Measurements from ENCODE around the gene CTU1. TPM values are rescaled to one million over a fixed set of nuclear protein-coding genes. Genes with fewer than 3 reads are reported as not detected.

CTU1 gene
- total RNA-seq, 2 experiments from 2014 or later = 8.3 to 13.3 TPM

DNA sequence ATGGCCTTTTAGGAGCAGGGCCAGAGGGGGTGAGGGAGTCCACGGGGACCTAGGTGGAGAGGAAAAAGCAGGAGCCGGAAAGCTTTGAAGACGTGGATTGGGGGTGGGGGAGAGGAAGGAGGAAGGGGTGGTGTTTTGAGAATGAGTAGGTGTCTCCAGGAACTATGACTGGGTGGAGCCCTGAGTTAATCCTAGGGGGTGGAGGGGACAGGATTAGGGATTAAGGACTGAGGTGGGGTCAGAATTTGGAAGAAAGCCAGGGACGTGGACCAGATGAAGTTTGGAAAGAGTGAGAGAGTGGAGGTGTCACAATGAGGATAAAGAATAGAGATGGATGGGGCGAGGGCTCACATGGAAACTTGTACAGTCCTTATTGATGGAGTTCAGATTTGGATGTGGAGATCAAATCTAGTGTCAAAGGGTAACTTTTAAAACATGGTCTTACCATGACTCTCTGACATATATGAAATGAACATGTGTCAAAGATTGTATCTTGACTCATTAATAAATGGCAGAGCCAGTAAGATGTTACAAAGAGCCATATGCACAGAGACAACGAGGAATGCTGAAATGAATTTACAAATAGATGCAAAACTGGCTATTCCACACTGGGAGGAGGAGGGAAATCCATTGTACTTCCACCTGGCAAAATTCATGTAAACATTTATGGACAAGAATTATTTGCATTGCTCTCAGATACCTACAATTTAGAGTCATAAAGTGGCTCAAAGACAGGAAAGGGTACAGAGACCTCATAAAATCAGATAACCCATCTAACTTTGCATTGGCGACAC lies 41.6 kb downstream of the CTU1 start:
- no peak overlapping the region for H2AFZ ChIP-seq (ENCODE audit: low read length)
- TF ChIP-seq EZH2phosphoT487 (IDR thresholded peaks at IDR 0.05; ENCODE audit: borderline replicate concordance, low read depth, low read length) = no peak
- TF ChIP-seq, protein P1, sequence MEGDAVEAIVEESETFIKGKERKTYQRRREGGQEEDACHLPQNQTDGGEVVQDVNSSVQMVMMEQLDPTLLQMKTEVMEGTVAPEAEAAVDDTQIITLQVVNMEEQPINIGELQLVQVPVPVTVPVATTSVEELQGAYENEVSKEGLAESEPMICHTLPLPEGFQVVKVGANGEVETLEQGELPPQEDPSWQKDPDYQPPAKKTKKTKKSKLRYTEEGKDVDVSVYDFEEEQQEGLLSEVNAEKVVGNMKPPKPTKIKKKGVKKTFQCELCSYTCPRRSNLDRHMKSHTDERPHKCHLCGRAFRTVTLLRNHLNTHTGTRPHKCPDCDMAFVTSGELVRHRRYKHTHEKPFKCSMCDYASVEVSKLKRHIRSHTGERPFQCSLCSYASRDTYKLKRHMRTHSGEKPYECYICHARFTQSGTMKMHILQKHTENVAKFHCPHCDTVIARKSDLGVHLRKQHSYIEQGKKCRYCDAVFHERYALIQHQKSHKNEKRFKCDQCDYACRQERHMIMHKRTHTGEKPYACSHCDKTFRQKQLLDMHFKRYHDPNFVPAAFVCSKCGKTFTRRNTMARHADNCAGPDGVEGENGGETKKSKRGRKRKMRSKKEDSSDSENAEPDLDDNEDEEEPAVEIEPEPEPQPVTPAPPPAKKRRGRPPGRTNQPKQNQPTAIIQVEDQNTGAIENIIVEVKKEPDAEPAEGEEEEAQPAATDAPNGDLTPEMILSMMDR (conservative IDR thresholded peaks at IDR 0.05; ENCODE audit: low read length) = no peak
- ChIA-PET POLR2A (no interaction called here), CTCF (ENCODE audit: unreplicated experiment) (no interaction called here)
- H3K4me3 ChIP-seq (ENCODE audit: low read depth, low read length, poor library complexity, severe bottlenecking) = no peak overlapping the region
- intact Hi-C loops (cut with micrococcal nuclease; ENCODE audit: unreplicated experiment) = no loop called here
- no peak for DNase-seq (ENCODE audit: low spot score)
- H3K79me2 ChIP-seq (ENCODE audit: insufficient read depth, low read depth, low read length) = no peaks in the 10 kb centered on the region
- no TSS peak for BruUV-seq (replicated peaks)
- H4K20me1 ChIP-seq (ENCODE audit: insufficient read depth, low read length) = no peaks in the 10 kb centered on the region
- no peaks in the 10 kb centered on the region for H3K4me1 ChIP-seq (ENCODE audit: insufficient read depth, low read length, poor library complexity, severe bottlenecking)
- H3K4me2 ChIP-seq (ENCODE audit: low read length) = no peak overlapping the region
- no peaks in the 10 kb centered on the region for H3K9me3 ChIP-seq (ENCODE audit: low read length)
- H3K27ac ChIP-seq (ENCODE audit: low read depth, low read length, poor library complexity, severe bottlenecking) = no peak overlapping the region
- no peaks in the 10 kb centered on the region for H3K36me3 ChIP-seq (ENCODE audit: insufficient read depth, low read length)
- H3K9me2 ChIP-seq (ENCODE audit: insufficient read depth, low read length) = no peaks in the 10 kb centered on the region

GRCh38 chr19:51065221-51065960 lies 42.8 kb downstream of the CTU1 start:
- Histone ChIP-seq H3K79me2 (ENCODE audit: insufficient read depth, low read depth, low read length) (no peaks in the 10 kb centered on the region), H3K27ac (ENCODE audit: low read depth, low read length, poor library complexity, severe bottlenecking) (no peak overlapping the region), H3K4me2 (ENCODE audit: low read length) (no peak overlapping the region), H4K20me1 (ENCODE audit: insufficient read depth, low read length) (no peaks in the 10 kb centered on the region), H3K9me3 (ENCODE audit: low read length) (no peaks in the 10 kb centered on the region), H2AFZ (ENCODE audit: low read length) (no peak overlapping the region), H3K9me2 (ENCODE audit: insufficient read depth, low read length) (no peaks in the 10 kb centered on the region), H3K4me3 (ENCODE audit: low read depth, low read length, poor library complexity, severe bottlenecking) (no peak overlapping the region), H3K4me1 (ENCODE audit: insufficient read depth, low read length, poor library complexity, severe bottlenecking) (no peaks in the 10 kb centered on the region), H3K36me3 (ENCODE audit: insufficient read depth, low read length) (no peaks in the 10 kb centered on the region)
- POLR2A ChIA-PET = no interaction called here
- no TSS peak for BruUV-seq (replicated peaks)
- CTCF ChIA-PET (ENCODE audit: unreplicated experiment) = no interaction called here
- intact Hi-C loops (cut with micrococcal nuclease; ENCODE audit: unreplicated experiment) = no loop called here
- no peak for DNase-seq (ENCODE audit: low spot score)
- TF ChIP-seq EZH2phosphoT487 (IDR thresholded peaks at IDR 0.05; ENCODE audit: borderline replicate concordance, low read depth, low read length) = no peak
- TF ChIP-seq, protein P1 (conservative IDR thresholded peaks at IDR 0.05; ENCODE audit: low read length) = no peak
